ENCODE data around the gene IKZF1.
A peak's percentile ranks its signal among the peaks of the same experiment; 100 is the strongest.

IKZF1 gene

GRCh38 chr7:50413561-50413960, 109.0 kb downstream of the IKZF1 start:
- DNase-seq (ENCODE audit: low read depth): no peak

- DNase-seq (ENCODE audit: low read depth): no peak
Measured at GRCh38 chr7:50415844-50416364, 111.4 kb downstream of the IKZF1 start.

GRCh38 chr7:50416527-50417182, 112.1 kb downstream of the IKZF1 start:
- no peak for DNase-seq (ENCODE audit: low read depth)

- peak; percentile 14 for DNase-seq (ENCODE audit: low read depth)
Measured at GRCh38 chr7:50418086-50418515, 113.6 kb downstream of the IKZF1 start.

GRCh38 chr7:50418526-50419290, 114.2 kb downstream of the IKZF1 start:
- no peak for DNase-seq (ENCODE audit: low read depth)

- DNase-seq (ENCODE audit: low read depth): no peak
Measured at GRCh38 chr7:50421043-50421442, 116.5 kb downstream of the IKZF1 start.

- no peak for DNase-seq (ENCODE audit: low read depth)
Measured at GRCh38 chr7:50422858-50423257, 118.3 kb downstream of the IKZF1 start.

- no peak for DNase-seq (ENCODE audit: low read depth)
Measured at GRCh38 chr7:50423860-50424259, 119.3 kb downstream of the IKZF1 start.

GRCh38 chr7:50425318-50425717, 120.8 kb downstream of the IKZF1 start:
- DNase-seq (ENCODE audit: low read depth): no peak

- DNase-seq (ENCODE audit: low read depth): no peak
Measured at GRCh38 chr7:50426280-50427045, 121.9 kb downstream of the IKZF1 start.

- no peak for DNase-seq (ENCODE audit: low read depth)
Measured at GRCh38 chr7:50427518-50427917, 123.0 kb downstream of the IKZF1 start.

GRCh38 chr7:50428911-50429310, 124.4 kb downstream of the IKZF1 start:
- no peak for DNase-seq (ENCODE audit: low read depth)

- DNase-seq (ENCODE audit: low read depth): no peak
Measured at GRCh38 chr7:50431316-50431715, 126.8 kb downstream of the IKZF1 start.

GRCh38 chr7:50431722-50432305, 127.3 kb downstream of the IKZF1 start:
- DNase-seq (ENCODE audit: low read depth): no peak

GRCh38 chr7:50436133-50436806, 131.8 kb downstream of the IKZF1 start:
- DNase-seq (ENCODE audit: low read depth): peak; percentile 11

- no peak for DNase-seq (ENCODE audit: low read depth)
Measured at GRCh38 chr7:50446542-50446960, 142.0 kb downstream of the IKZF1 start.

GRCh38 chr7:50448823-50449222, 144.3 kb downstream of the IKZF1 start:
- DNase-seq (ENCODE audit: low read depth): no peak

GRCh38 chr7:50449501-50449880, 145.0 kb downstream of the IKZF1 start:
- DNase-seq (ENCODE audit: low read depth): no peak

GRCh38 chr7:50449881-50450589, 145.5 kb downstream of the IKZF1 start, which contains the start of gene FIGNL1:
FIGNL1 (minus strand) TSS chr7:50450350; CDS start chr7:50447287, 3,063 bp downstream.
- no peak for DNase-seq (ENCODE audit: low read depth)

GRCh38 chr7:50450590-50451032, 146.1 kb downstream of the IKZF1 start:
- DNase-seq (ENCODE audit: low read depth): no peak
